Esophagus mucosa (tissue), 1 donor: ENCODE measurements around the gene KRTAP5-2. TPM values are rescaled to one million over a fixed set of nuclear protein-coding genes. Genes with fewer than 3 reads are reported as not detected.
A peak's percentile ranks its signal among the peaks of the same experiment; 100 is the strongest.
"Not testable (repeated sequence)": the region's sequence is repeated elsewhere in the genome, so short reads cannot be mapped to it uniquely, and the experiment has no call there.

Experiments used
- ATAC-seq: fragments of 200-7000 bp; cut with Tn5 transposase; one replicate; pipeline ENCODE4 v1.9.1; 2020
- total RNA-seq: library from RNA; stranded (reverse); gene quantifications from one replicate; pipeline ENCODE4 v1.2.4, GENCODE V29; 2023
- donor health status: DM: yes; HTN: yes; CAD: no.

Gene KRTAP5-2
- total RNA-seq, 1 donor from 2014 or later: not detected

GRCh38 chr11:1625541-1625940 lies 27.4 kb upstream of the KRTAP5-2 start:
- no peak for ATAC-seq

GRCh38 chr11:1624621-1625020 lies 26.5 kb upstream of the KRTAP5-2 start:
- no peak for ATAC-seq

- no peak for ATAC-seq
Measured at GRCh38 chr11:1623716-1624115, 25.6 kb upstream of the KRTAP5-2 start.

GRCh38 chr11:1622086-1622485 lies 24.0 kb upstream of the KRTAP5-2 start, which contains the start of gene KRTAP5-4:
Gene KRTAP5-4, minus strand, starts transcription at chr11:1622138. Its CDS starts 45 bp downstream, at chr11:1622093.
- ATAC-seq: no peak

- peak; percentile 47 for ATAC-seq
Measured at GRCh38 chr11:1619449-1619848, 21.4 kb upstream of the KRTAP5-2 start.

- ATAC-seq: no peak
Measured at GRCh38 chr11:1618231-1618630, 20.1 kb upstream of the KRTAP5-2 start.

GRCh38 chr11:1608363-1608762 lies 10.3 kb upstream of the KRTAP5-2 start, which contains the start of gene KRTAP5-3:
Gene KRTAP5-3, minus strand, starts transcription at chr11:1608463. Its CDS starts 78 bp downstream, at chr11:1608385.
- ATAC-seq: no peak

GRCh38 chr11:1607901-1608300 lies 9.8 kb upstream of the KRTAP5-2 start:
- ATAC-seq: not testable (repeated sequence)

- not testable (repeated sequence) for ATAC-seq
Measured at GRCh38 chr11:1607156-1607845, 9.2 kb upstream of the KRTAP5-2 start.

- not testable (repeated sequence) for ATAC-seq
Measured at GRCh38 chr11:1605923-1606322, 7.8 kb upstream of the KRTAP5-2 start.

GRCh38 chr11:1604711-1605110 lies 6.6 kb upstream of the KRTAP5-2 start:
- no peak for ATAC-seq

GRCh38 chr11:1604181-1604580 lies 6.1 kb upstream of the KRTAP5-2 start:
- no peak for ATAC-seq

GRCh38 chr11:1603629-1604028 lies 5.5 kb upstream of the KRTAP5-2 start:
- ATAC-seq: no peak

GRCh38 chr11:1601663-1602062 lies 3.6 kb upstream of the KRTAP5-2 start:
- not testable (repeated sequence) for ATAC-seq

GRCh38 chr11:1600626-1601025 lies 2.5 kb upstream of the KRTAP5-2 start:
- no peak for ATAC-seq

GRCh38 chr11:1598816-1599215 lies 722 bp upstream of the KRTAP5-2 start:
- ATAC-seq: no peak

GRCh38 chr11:1598406-1598805 lies 312 bp upstream of the KRTAP5-2 start:
- not testable (repeated sequence) for ATAC-seq

- ATAC-seq: peak; percentile 73
Measured at GRCh38 chr11:1597331-1597993, 632 bp downstream of the KRTAP5-2 start.

GRCh38 chr11:1596576-1597121 lies 1.4 kb downstream of the KRTAP5-2 start:
- not testable (repeated sequence) for ATAC-seq

GRCh38 chr11:1595994-1596575 lies 2.0 kb downstream of the KRTAP5-2 start:
- ATAC-seq: not testable (repeated sequence)

GRCh38 chr11:1592628-1593027 lies 5.5 kb downstream of the KRTAP5-2 start:
- no peak for ATAC-seq

- no peak for ATAC-seq
Measured at GRCh38 chr11:1589996-1590395, 8.1 kb downstream of the KRTAP5-2 start.
